RPMI7951 (cell line): ENCODE measurements around the gene SERPINI1. TPM values are rescaled to one million over a fixed set of nuclear protein-coding genes. Genes with fewer than 3 reads are reported as not detected.
A peak's percentile ranks its signal among the peaks of the same experiment; 100 is the strongest.

Experiments
- DNase-seq: peaks from one replicate; pipeline ENCODE4 v3.0.0-alpha.2; 2012; ENCODE audit warnings: low read depth
- total RNA-seq: library from RNA; depleted of rRNA; stranded (reverse); fragments of >200 nt; shearing (Covaris generic); gene quantifications from 2 replicates; pipeline ENCODE4 v1.2.3, GENCODE V29; 2014

SERPINI1 gene
- total RNA-seq, 1 experiment from 2014 or later = 1.9 TPM

- no peak for DNase-seq
Measured at GRCh38 chr3:167851171-167851570, 115.7 kb downstream of the SERPINI1 start.

- DNase-seq = no peak
Measured at GRCh38 chr3:167851749-167852148, 116.2 kb downstream of the SERPINI1 start.

GRCh38 chr3:167852216-167852615, 116.7 kb downstream of the SERPINI1 start:
- DNase-seq = no peak

- DNase-seq = no peak
Measured at GRCh38 chr3:167854063-167854462, 118.5 kb downstream of the SERPINI1 start.

- DNase-seq = no peak
Measured at GRCh38 chr3:167854846-167855245, 119.3 kb downstream of the SERPINI1 start.

GRCh38 chr3:167855306-167855705, 119.8 kb downstream of the SERPINI1 start:
- no peak for DNase-seq

GRCh38 chr3:167858865-167859264, 123.3 kb downstream of the SERPINI1 start:
- no peak for DNase-seq

- no peak for DNase-seq
Measured at GRCh38 chr3:167859610-167860009, 124.1 kb downstream of the SERPINI1 start.

- DNase-seq = peak; percentile 26
Measured at GRCh38 chr3:167861649-167862048, 126.1 kb downstream of the SERPINI1 start.

- no peak for DNase-seq
Measured at GRCh38 chr3:167862104-167862730, 126.7 kb downstream of the SERPINI1 start.

GRCh38 chr3:167863811-167864551, 128.5 kb downstream of the SERPINI1 start:
- DNase-seq = no peak

GRCh38 chr3:167864552-167864874, 129.0 kb downstream of the SERPINI1 start:
- DNase-seq = no peak

- DNase-seq = no peak
Measured at GRCh38 chr3:167866331-167866730, 130.8 kb downstream of the SERPINI1 start.

GRCh38 chr3:167867981-167868380, 132.5 kb downstream of the SERPINI1 start:
- DNase-seq = no peak

- no peak for DNase-seq
Measured at GRCh38 chr3:167870181-167870580, 134.7 kb downstream of the SERPINI1 start.

- no peak for DNase-seq
Measured at GRCh38 chr3:167870759-167871158, 135.2 kb downstream of the SERPINI1 start.

GRCh38 chr3:167872032-167872431, 136.5 kb downstream of the SERPINI1 start:
- DNase-seq = no peak

- DNase-seq = no peak
Measured at GRCh38 chr3:167872941-167873340, 137.4 kb downstream of the SERPINI1 start.

- DNase-seq = no peak
Measured at GRCh38 chr3:167874671-167875372, 139.3 kb downstream of the SERPINI1 start.
